HepG2 (cell line): ENCODE measurements around the gene CARS2. TPM values are rescaled to one million over a fixed set of nuclear protein-coding genes. Genes with fewer than 3 reads are reported as not detected.
A peak's percentile ranks its signal among the peaks of the same experiment; 100 is the strongest.

Experiments
- AGO2 ChIP-seq: fragments of 200-400 bp; formaldehyde crosslinking; optimal IDR thresholded peaks from 2 replicates; pipeline ENCODE3; 2017; ENCODE audit warnings: mild to moderate bottlenecking, low read depth, low read length, moderate library complexity
- ATF7-NPFF ChIP-seq: sonication (generic); formaldehyde crosslinking; IDR thresholded peaks from 2 replicates; pipeline ENCODE4 v1.8.1; 2023; ENCODE audit warnings: mild to moderate bottlenecking, low read depth, missing genetic modification reagents, moderate library complexity
- MZF1 ChIP-seq: sonication (generic); formaldehyde crosslinking; IDR thresholded peaks from 2 replicates; pipeline ENCODE4 v1.8.1; 2023; ENCODE audit warnings: mild to moderate bottlenecking, missing genetic modification reagents, borderline replicate concordance
- REL ChIP-seq: sonication (generic); formaldehyde crosslinking; conservative IDR thresholded peaks from 2 replicates; pipeline ENCODE4 v1.8.0; 2022; ENCODE audit warnings: mild to moderate bottlenecking, missing genetic modification reagents, moderate library complexity
- SIN3A ChIP-seq: IDR thresholded peaks from 2 replicates; pipeline ENCODE4 v1.6.1; 2011; ENCODE audit warnings: low read depth, mild to moderate bottlenecking, control low read depth, low read length, borderline replicate concordance
- SRY ChIP-seq: sonication (generic); formaldehyde crosslinking; IDR thresholded peaks from 2 replicates; pipeline ENCODE4 v1.8.0; 2022; ENCODE audit warnings: mild to moderate bottlenecking, missing genetic modification reagents
- TSC22D2 ChIP-seq: sonication (generic); formaldehyde crosslinking; IDR thresholded peaks from 2 replicates; pipeline ENCODE4 v1.5.1; 2020; ENCODE audit warnings: missing genetic modification reagents, mild to moderate bottlenecking, borderline replicate concordance
- ZNF17 ChIP-seq: sonication (generic); formaldehyde crosslinking; IDR thresholded peaks from 2 replicates; pipeline ENCODE4 v1.5.0; 2020; ENCODE audit warnings: mild to moderate bottlenecking, missing genetic modification reagents
- ZNF33B ChIP-seq: sonication (generic); formaldehyde crosslinking; IDR thresholded peaks from 2 replicates; pipeline ENCODE4 v1.5.1; 2020; ENCODE audit warnings: mild to moderate bottlenecking, missing genetic modification reagents
- ZNF607 ChIP-seq: sonication (generic); formaldehyde crosslinking; IDR thresholded peaks from 2 replicates; pipeline ENCODE4 v1.5.1; 2020; ENCODE audit warnings: missing genetic modification reagents, mild to moderate bottlenecking, borderline replicate concordance
- ZNF672 ChIP-seq: sonication (generic); formaldehyde crosslinking; IDR thresholded peaks from 2 replicates; pipeline ENCODE4 v1.8.1; 2022; ENCODE audit warnings: missing genetic modification reagents
- ZNF788 ChIP-seq: sonication (generic); formaldehyde crosslinking; IDR thresholded peaks from 2 replicates; pipeline ENCODE4 v1.5.0; 2020; ENCODE audit warnings: mild to moderate bottlenecking, missing genetic modification reagents, borderline replicate concordance
- polyA plus RNA-seq, 8 experiments: library from polyadenylated mRNA; depleted of rRNA in 3 of 8; stranded (reverse) in 7 of 8; unstranded in 1 of 8; fragments of >200 nt; fragmentation: Illumina TruSeq in 4 of 8; extraction: Trizol in 4 of 8; gene quantifications; 2 replicates each; pipeline versions ENCODE4 v1.2.1 to v1.2.3, GENCODE V29; 2011 to 2016; ENCODE audit warnings: low read depth in 4 of 8, missing spikeins in 1 of 8, mixed read lengths in 1 of 8; ENCODE audit not compliant: insufficient read depth in 1 of 8
- total RNA-seq, 5 experiments: library from RNA; depleted of rRNA; stranded (reverse); fragments of >200 nt; fragmentation: Illumina TruSeq; extraction: Trizol; gene quantifications; 2 replicates each; pipeline ENCODE4 v1.2.3, GENCODE V29; 2016; ENCODE audit warnings: low read depth in 1 of 5
- TF ChIP-seq, protein P1 (sequence below): sonication (generic); formaldehyde crosslinking; IDR thresholded peaks from 2 replicates; pipeline ENCODE4; 2020; ENCODE audit warnings: missing genetic modification reagents, mild to moderate bottlenecking, borderline replicate concordance
- TF ChIP-seq, protein P2 (sequence below): sonication (generic); formaldehyde crosslinking; IDR thresholded peaks from 2 replicates; pipeline ENCODE4 v1.8.0; 2022; ENCODE audit warnings: mild to moderate bottlenecking, missing genetic modification reagents, moderate library complexity
- TF ChIP-seq, protein P3 (sequence below): IDR thresholded peaks from 2 replicates; pipeline ENCODE4 v1.6.1; 2016; ENCODE audit warnings: missing genetic modification reagents, missing compliant biosample characterization
- TF ChIP-seq, protein P4 (sequence below): sonication (generic); formaldehyde crosslinking; conservative IDR thresholded peaks from 2 replicates; pipeline ENCODE4 v1.4.0; 2020; ENCODE audit warnings: missing genetic modification reagents
- TF ChIP-seq, protein P5 (sequence below): sonication (generic); formaldehyde crosslinking; IDR thresholded peaks from 2 replicates; pipeline ENCODE4 v1.4.0; 2020; ENCODE audit warnings: missing genetic modification reagents
- TF ChIP-seq, protein P6 (sequence below): sonication (generic); formaldehyde crosslinking; IDR thresholded peaks from 2 replicates; pipeline ENCODE4 v1.5.0; 2020; ENCODE audit warnings: missing genetic modification reagents

CARS2 gene
- total and polyA plus RNA-seq, 2 of the 13 experiments (the other 11 are each of a cell fraction or from before 2014, with no cell fraction given): 41.1 to 59.3 TPM

DNA sequence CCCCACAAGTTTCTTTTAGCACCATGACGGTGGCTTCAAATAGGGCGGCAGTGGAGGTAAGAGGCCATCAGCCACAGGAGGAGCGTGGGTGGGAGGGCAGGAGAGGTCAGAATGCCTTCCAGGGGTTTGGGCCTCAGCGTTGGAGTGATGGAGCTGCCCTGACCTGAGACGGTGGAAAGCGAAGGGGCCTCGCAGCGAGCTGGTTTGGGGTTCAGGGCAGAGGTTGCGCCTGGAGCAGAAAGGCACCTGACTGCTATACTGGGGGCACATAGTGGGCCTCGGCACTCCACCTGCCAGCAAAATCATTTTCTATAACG, 91.0 kb downstream of the CARS2 start (continued):
- TF ChIP-seq ATF7-NPFF (no peak), ZNF788 (CRISPR knock-in tag) (no peak), ZNF672 (CRISPR knock-in tag) (no peak), ZNF607 (CRISPR knock-in tag) (no peak), TSC22D2 (CRISPR knock-in tag) (no peak), ZNF33B (no peak), AGO2 (peak; percentile 9), REL (CRISPR knock-in tag) (no peak), SIN3A (no peak; the same call in 1 of the 2 replicates), ZNF17 (no peak), SRY (CRISPR knock-in tag) (0 out of 2 replicates have a peak, but pooled peaks have one; percentile 7), MZF1 (CRISPR knock-in tag) (no peak)
- TF ChIP-seq, protein P1, sequence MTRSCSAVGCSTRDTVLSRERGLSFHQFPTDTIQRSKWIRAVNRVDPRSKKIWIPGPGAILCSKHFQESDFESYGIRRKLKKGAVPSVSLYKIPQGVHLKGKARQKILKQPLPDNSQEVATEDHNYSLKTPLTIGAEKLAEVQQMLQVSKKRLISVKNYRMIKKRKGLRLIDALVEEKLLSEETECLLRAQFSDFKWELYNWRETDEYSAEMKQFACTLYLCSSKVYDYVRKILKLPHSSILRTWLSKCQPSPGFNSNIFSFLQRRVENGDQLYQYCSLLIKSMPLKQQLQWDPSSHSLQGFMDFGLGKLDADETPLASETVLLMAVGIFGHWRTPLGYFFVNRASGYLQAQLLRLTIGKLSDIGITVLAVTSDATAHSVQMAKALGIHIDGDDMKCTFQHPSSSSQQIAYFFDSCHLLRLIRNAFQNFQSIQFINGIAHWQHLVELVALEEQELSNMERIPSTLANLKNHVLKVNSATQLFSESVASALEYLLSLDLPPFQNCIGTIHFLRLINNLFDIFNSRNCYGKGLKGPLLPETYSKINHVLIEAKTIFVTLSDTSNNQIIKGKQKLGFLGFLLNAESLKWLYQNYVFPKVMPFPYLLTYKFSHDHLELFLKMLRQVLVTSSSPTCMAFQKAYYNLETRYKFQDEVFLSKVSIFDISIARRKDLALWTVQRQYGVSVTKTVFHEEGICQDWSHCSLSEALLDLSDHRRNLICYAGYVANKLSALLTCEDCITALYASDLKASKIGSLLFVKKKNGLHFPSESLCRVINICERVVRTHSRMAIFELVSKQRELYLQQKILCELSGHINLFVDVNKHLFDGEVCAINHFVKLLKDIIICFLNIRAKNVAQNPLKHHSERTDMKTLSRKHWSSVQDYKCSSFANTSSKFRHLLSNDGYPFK (CRISPR knock-in tag): peak; percentile 52; the same call in 1 of the 2 replicates
- TF ChIP-seq, protein P2, sequence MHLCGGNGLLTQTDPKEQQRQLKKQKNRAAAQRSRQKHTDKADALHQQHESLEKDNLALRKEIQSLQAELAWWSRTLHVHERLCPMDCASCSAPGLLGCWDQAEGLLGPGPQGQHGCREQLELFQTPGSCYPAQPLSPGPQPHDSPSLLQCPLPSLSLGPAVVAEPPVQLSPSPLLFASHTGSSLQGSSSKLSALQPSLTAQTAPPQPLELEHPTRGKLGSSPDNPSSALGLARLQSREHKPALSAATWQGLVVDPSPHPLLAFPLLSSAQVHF (CRISPR knock-in tag): no peak
- TF ChIP-seq, protein P3, sequence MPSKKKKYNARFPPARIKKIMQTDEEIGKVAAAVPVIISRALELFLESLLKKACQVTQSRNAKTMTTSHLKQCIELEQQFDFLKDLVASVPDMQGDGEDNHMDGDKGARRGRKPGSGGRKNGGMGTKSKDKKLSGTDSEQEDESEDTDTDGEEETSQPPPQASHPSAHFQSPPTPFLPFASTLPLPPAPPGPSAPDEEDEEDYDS (CRISPR knock-in tag): no peak
- TF ChIP-seq, protein P4, sequence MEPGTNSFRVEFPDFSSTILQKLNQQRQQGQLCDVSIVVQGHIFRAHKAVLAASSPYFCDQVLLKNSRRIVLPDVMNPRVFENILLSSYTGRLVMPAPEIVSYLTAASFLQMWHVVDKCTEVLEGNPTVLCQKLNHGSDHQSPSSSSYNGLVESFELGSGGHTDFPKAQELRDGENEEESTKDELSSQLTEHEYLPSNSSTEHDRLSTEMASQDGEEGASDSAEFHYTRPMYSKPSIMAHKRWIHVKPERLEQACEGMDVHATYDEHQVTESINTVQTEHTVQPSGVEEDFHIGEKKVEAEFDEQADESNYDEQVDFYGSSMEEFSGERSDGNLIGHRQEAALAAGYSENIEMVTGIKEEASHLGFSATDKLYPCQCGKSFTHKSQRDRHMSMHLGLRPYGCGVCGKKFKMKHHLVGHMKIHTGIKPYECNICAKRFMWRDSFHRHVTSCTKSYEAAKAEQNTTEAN (CRISPR knock-in tag): no peak
- TF ChIP-seq, protein P5, sequence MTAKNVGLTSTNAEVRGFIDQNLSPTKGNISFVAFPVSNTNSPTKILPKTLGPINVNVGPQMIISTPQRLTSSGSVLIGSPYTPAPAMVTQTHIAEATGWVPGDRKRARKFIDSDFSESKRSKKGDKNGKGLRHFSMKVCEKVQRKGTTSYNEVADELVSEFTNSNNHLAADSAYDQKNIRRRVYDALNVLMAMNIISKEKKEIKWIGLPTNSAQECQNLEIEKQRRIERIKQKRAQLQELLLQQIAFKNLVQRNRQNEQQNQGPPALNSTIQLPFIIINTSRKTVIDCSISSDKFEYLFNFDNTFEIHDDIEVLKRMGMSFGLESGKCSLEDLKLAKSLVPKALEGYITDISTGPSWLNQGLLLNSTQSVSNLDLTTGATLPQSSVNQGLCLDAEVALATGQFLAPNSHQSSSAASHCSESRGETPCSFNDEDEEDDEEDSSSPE (CRISPR knock-in tag): no peak
- TF ChIP-seq, protein P6, sequence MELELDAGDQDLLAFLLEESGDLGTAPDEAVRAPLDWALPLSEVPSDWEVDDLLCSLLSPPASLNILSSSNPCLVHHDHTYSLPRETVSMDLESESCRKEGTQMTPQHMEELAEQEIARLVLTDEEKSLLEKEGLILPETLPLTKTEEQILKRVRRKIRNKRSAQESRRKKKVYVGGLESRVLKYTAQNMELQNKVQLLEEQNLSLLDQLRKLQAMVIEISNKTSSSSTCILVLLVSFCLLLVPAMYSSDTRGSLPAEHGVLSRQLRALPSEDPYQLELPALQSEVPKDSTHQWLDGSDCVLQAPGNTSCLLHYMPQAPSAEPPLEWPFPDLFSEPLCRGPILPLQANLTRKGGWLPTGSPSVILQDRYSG (CRISPR knock-in tag): no peak
